ENCODE data around the gene IL23R. TPM values are rescaled to one million over a fixed set of nuclear protein-coding genes. Genes with fewer than 3 reads are reported as not detected.

IL23R gene
- total RNA-seq, 1 experiment from 2014 or later, result not detected

- no peaks in the 10 kb centered on the region for H3K79me1 ChIP-seq (ENCODE audit: insufficient read depth, low read depth, low read length, poor library complexity, severe bottlenecking)
- Mint-ChIP-seq H3K27ac (no peak overlapping the region), H3K27me3 (ENCODE audit: low read depth) (no peaks in the 10 kb centered on the region; the same call in none of the 2 replicates), H3K36me3 (ENCODE audit: insufficient read depth in 1 of 3, low read depth in 3 of 3) (no peaks in the 10 kb centered on the region), H3K4me1 (no peaks in the 10 kb centered on the region), H3K9me3 (no peaks in the 10 kb centered on the region), H3K4me3 (no peak overlapping the region)
- no peaks in the 10 kb centered on the region for H3K9me3 ChIP-seq (ENCODE audit: control insufficient read depth, low read depth, low read length)
- H3K4ac ChIP-seq (ENCODE audit: low read depth, low read length), result no peak overlapping the region
- H4K5ac ChIP-seq (ENCODE audit: insufficient read length, low read depth, low read length), result no peak overlapping the region
- no peaks in the 10 kb centered on the region for H3K27me3 ChIP-seq (ENCODE audit: insufficient read depth, low read length)
- no peaks in the 10 kb centered on the region for H3K23me2 ChIP-seq (ENCODE audit: insufficient read length, low read depth, low read length, poor library complexity, severe bottlenecking)
- no peak overlapping the region for H2AFZ ChIP-seq (ENCODE audit: low read length)
- H2BK120ac ChIP-seq (ENCODE audit: low read depth, low read length, poor library complexity, severe bottlenecking), result no peak overlapping the region
- no peak overlapping the region for H2BK15ac ChIP-seq (ENCODE audit: low read depth, low read length)
- H3K23ac ChIP-seq (ENCODE audit: insufficient read length, low read depth, low read length), result no peak overlapping the region
- H3K9ac ChIP-seq (ENCODE audit: extremely low read depth, insufficient read length, low read length), result no peak overlapping the region
- TF ChIP-seq CTCF (conservative IDR thresholded peaks at IDR 0.05), result no peak
- WGBS (ENCODE audit: extremely low coverage, insufficient read length, low lambda C conversion rate), result no CpG with 5 or more reads among the region's 2 CpGs
- H4K20me1 ChIP-seq (ENCODE audit: control insufficient read depth, insufficient read depth, insufficient read length), result no peaks in the 10 kb centered on the region
- H3K4me2 ChIP-seq (ENCODE audit: insufficient read depth, insufficient read length, low read length), result no peak overlapping the region
- no peak overlapping the region for H2BK20ac ChIP-seq (ENCODE audit: low read depth, low read length, poor library complexity, severe bottlenecking)
- H2BK5ac ChIP-seq (ENCODE audit: insufficient read length, low read length), result no peak overlapping the region
- no peak overlapping the region for H2AK5ac ChIP-seq (ENCODE audit: insufficient read length, low read length)
- H3K27ac ChIP-seq (ENCODE audit: insufficient read length, low read depth, low read length), result no peak overlapping the region
- no peak overlapping the region for H4K8ac ChIP-seq (replicated peaks; ENCODE audit: insufficient read length, low read depth, low read length)
- H3K56ac ChIP-seq (ENCODE audit: insufficient read length, low read depth, low read length), result no peak overlapping the region
- H3K4me1 ChIP-seq (ENCODE audit: insufficient read depth, low read length), result no peaks in the 10 kb centered on the region
- H2BK12ac ChIP-seq (ENCODE audit: insufficient read length, low read depth, low read length), result no peak overlapping the region
- H3K18ac ChIP-seq (ENCODE audit: insufficient read length, low read depth, low read length), result no peak overlapping the region
- no peak overlapping the region for H3K14ac ChIP-seq (ENCODE audit: insufficient read depth, low read length)
- DNase-seq, result no peak
- H4K91ac ChIP-seq (ENCODE audit: insufficient read length, low read depth, low read length), result no peak overlapping the region
- H3T11ph ChIP-seq (ENCODE audit: low read length), result no peak overlapping the region
- no peaks in the 10 kb centered on the region for H3K79me2 ChIP-seq (ENCODE audit: insufficient read depth, low read length)
These were observed 3.2 kb downstream of the IL23R start for GRCh38 chr1:67169496-67169895.

All from H9 (cell line).